Chondrocyte (in vitro differentiated cells): Measurements from ENCODE around the gene IL3. TPM values are rescaled to one million over a fixed set of nuclear protein-coding genes. Genes with fewer than 3 reads are reported as not detected.

ENCODE experiments used
- DNase-seq: peaks from one replicate; pipeline ENCODE4 v3.0.0; 2021; ENCODE audit warnings: mixed read lengths, low spot score
- H3K27ac Mint-ChIP-seq: one replicate; pipeline ENCODE4 v1.8.0; 2021; ENCODE audit warnings: mild to moderate bottlenecking, moderate library complexity, mixed read lengths; ENCODE audit not compliant: unreplicated experiment
- H3K27me3 Mint-ChIP-seq: 2 replicates; pipeline ENCODE4 v1.8.0; 2021; ENCODE audit warnings: low read depth, mixed read lengths
- H3K36me3 Mint-ChIP-seq: 2 replicates; pipeline ENCODE4 v1.8.0; 2021; ENCODE audit warnings: low read depth, mixed read lengths
- H3K4me1 Mint-ChIP-seq: 2 replicates; pipeline ENCODE4 v1.8.0; 2021; ENCODE audit warnings: low read depth, mild to moderate bottlenecking, mixed read lengths
- H3K4me3 Mint-ChIP-seq: one replicate; pipeline ENCODE4 v1.8.0; 2021; ENCODE audit warnings: mild to moderate bottlenecking, moderate library complexity, mixed read lengths; ENCODE audit not compliant: unreplicated experiment
- H3K9me3 Mint-ChIP-seq: 2 replicates; pipeline ENCODE4 v1.8.0; 2021; ENCODE audit warnings: low read depth, mixed read lengths
- CTCF ChIP-seq: fragments of 200-600 bp; sonication (generic); IDR thresholded peaks from 2 replicates; pipeline ENCODE4 v1.5.0; 2021; ENCODE audit warnings: antibody characterized with exemption, mild to moderate bottlenecking, moderate library complexity
- total RNA-seq: library from RNA; stranded (reverse); gene quantifications from 3 replicates; pipeline ENCODE4 v1.2.1, GENCODE V29; 2021

IL3 gene
- total RNA-seq, 1 donor from 2014 or later = not detected

GRCh38 chr5:132074091-132074771 is 13.8 kb downstream of the IL3 start:
- no peaks in the 10 kb centered on the region for H3K4me1 Mint-ChIP-seq
- H3K27me3 Mint-ChIP-seq = no peaks in the 10 kb centered on the region
- no peaks in the 10 kb centered on the region for H3K36me3 Mint-ChIP-seq
- no peaks in the 10 kb centered on the region for H3K9me3 Mint-ChIP-seq
- peak; percentile 70 for DNase-seq
- no peak overlapping the region for H3K4me3 Mint-ChIP-seq
- no peak for TF ChIP-seq CTCF
- H3K27ac Mint-ChIP-seq = no peak overlapping the region

GRCh38 chr5:132074772-132075718 is 14.6 kb downstream of the IL3 start:
- H3K27me3 Mint-ChIP-seq = no peaks in the 10 kb centered on the region
- no peak overlapping the region for H3K4me3 Mint-ChIP-seq
- no peaks in the 10 kb centered on the region for H3K9me3 Mint-ChIP-seq
- no peaks in the 10 kb centered on the region for H3K36me3 Mint-ChIP-seq
- H3K27ac Mint-ChIP-seq = no peak overlapping the region
- peak; percentile 73 for DNase-seq
- no peaks in the 10 kb centered on the region for H3K4me1 Mint-ChIP-seq
- no peak for TF ChIP-seq CTCF

- no peak for TF ChIP-seq CTCF
- no peak overlapping the region for H3K27ac Mint-ChIP-seq
- DNase-seq = no peak
- H3K9me3 Mint-ChIP-seq = no peaks in the 10 kb centered on the region
- no peaks in the 10 kb centered on the region for H3K4me1 Mint-ChIP-seq
- no peak overlapping the region for H3K4me3 Mint-ChIP-seq
- H3K36me3 Mint-ChIP-seq = no peaks in the 10 kb centered on the region
- no peaks in the 10 kb centered on the region for H3K27me3 Mint-ChIP-seq
These were observed 15.2 kb downstream of the IL3 start for GRCh38 chr5:132075719-132076077.

GRCh38 chr5:132076202-132076830 is 15.9 kb downstream of the IL3 start:
- H3K27me3 Mint-ChIP-seq = no peaks in the 10 kb centered on the region
- H3K4me3 Mint-ChIP-seq = no peak overlapping the region
- H3K27ac Mint-ChIP-seq = no peak overlapping the region

More at GRCh38 chr5:132076202-132076830, 15.9 kb downstream of the IL3 start:
- no peaks in the 10 kb centered on the region for H3K9me3 Mint-ChIP-seq
- H3K36me3 Mint-ChIP-seq = no peaks in the 10 kb centered on the region
- DNase-seq = no peak
- no peak for TF ChIP-seq CTCF
- no peaks in the 10 kb centered on the region for H3K4me1 Mint-ChIP-seq
